IgD-negative memory B cell (primary cell): Measurements from ENCODE around the gene COPB2. TPM values are rescaled to one million over a fixed set of nuclear protein-coding genes. Genes with fewer than 3 reads are reported as not detected.
A peak's percentile ranks its signal among the peaks of the same experiment; 100 is the strongest.
"Not testable (repeated sequence)": the region's sequence is repeated elsewhere in the genome, so short reads cannot be mapped to it uniquely, and the experiment has no call there.

Experiments
- H3K27ac Mint-ChIP-seq, 3 donors: one replicate each; pipeline ENCODE4 v1.8.0; 2020 to 2022; ENCODE audit warnings: mild to moderate bottlenecking in 3 of 3, mixed read lengths in 3 of 3, moderate library complexity in 1 of 3
- H3K27me3 Mint-ChIP-seq: one replicate; pipeline ENCODE4 v1.8.0; 2021; ENCODE audit warnings: mixed read lengths
- H3K36me3 Mint-ChIP-seq: one replicate; pipeline ENCODE4 v1.8.0; 2020; ENCODE audit warnings: mild to moderate bottlenecking, mixed read lengths
- H3K4me1 Mint-ChIP-seq, 3 donors: one replicate each; pipeline ENCODE4 v1.8.0; 2020 to 2022; ENCODE audit warnings: mixed read lengths in 3 of 3, mild to moderate bottlenecking in 1 of 3
- H3K4me3 Mint-ChIP-seq, 4 donors: one replicate each; pipeline ENCODE4 v1.8.0; 2020 to 2022; ENCODE audit warnings: mild to moderate bottlenecking in 4 of 4, mixed read lengths in 4 of 4, moderate library complexity in 3 of 4
- H3K9me3 Mint-ChIP-seq, 3 donors: one replicate each; pipeline ENCODE4 v1.8.0; 2020 to 2021; ENCODE audit warnings: mixed read lengths in 3 of 3, mild to moderate bottlenecking in 1 of 3
- polyA plus RNA-seq: library from polyadenylated mRNA; unstranded; fragments of 300-500 nt; fragmentation: Illumina TruSeq; gene quantifications from one replicate; pipeline ENCODE4 v1.2.3, GENCODE V29; 2021

The COPB2 gene
- polyA plus RNA-seq, 1 donor from 2014 or later: 49.2 TPM

DNA sequence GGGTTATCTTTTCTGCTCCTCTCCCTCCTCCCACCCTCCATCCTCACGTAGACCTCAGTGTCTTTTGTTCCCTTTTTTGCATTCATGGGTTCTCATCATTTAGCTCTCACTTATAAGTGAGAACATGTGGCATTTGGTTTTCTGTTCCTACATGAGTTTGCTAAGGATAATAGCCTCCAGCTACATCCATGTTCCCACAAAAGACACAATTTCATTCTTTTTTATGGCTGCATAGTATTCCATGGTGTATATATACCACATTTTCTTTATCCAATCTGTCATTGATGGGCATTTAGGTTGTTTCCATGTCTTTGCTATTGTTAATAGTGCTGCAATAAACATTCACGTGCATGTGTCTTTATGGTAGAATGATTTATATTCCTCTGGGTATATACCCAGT lies 11.7 kb upstream of the COPB2 start:
- H3K27me3 Mint-ChIP-seq, H3K36me3 Mint-ChIP-seq, H3K4me1 Mint-ChIP-seq, H3K27ac Mint-ChIP-seq, H3K4me3 Mint-ChIP-seq: not testable (repeated sequence)
- peaks cover 4 to 19% (median 17%) of the 10 kb centered on the region in 3 donors for H3K9me3 Mint-ChIP-seq

DNA sequence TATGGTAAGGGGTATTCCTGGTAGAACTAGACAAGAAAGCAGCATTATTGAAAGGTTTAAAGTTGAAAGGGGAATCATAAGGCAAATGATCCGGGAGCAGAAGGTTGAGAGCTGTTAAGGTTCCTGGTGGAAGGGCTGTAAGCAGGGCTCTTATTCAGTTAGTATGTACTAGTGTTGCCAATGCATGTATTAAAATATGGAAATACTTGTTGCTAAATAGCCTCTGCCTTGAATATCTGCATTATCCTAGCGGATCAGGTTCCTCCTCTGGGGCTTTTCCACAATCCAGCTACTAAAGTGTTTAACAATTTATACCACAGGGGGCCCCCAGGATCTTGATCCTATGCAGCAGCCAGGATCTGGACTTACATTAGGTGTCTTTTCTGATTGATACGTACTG lies 7.3 kb upstream of the COPB2 start:
- H3K4me3 Mint-ChIP-seq: no peak overlapping the region
- H3K9me3 Mint-ChIP-seq: peaks cover 0 to 6% (median 3%) of the 10 kb centered on the region in 3 donors
- no peak overlapping the region for H3K27ac Mint-ChIP-seq
- peaks cover 0 to 4% (median under 1%) of the 10 kb centered on the region in 3 donors for H3K4me1 Mint-ChIP-seq
- peaks cover 5% of the 10 kb centered on the region for H3K36me3 Mint-ChIP-seq
- H3K27me3 Mint-ChIP-seq: no peaks in the 10 kb centered on the region

DNA sequence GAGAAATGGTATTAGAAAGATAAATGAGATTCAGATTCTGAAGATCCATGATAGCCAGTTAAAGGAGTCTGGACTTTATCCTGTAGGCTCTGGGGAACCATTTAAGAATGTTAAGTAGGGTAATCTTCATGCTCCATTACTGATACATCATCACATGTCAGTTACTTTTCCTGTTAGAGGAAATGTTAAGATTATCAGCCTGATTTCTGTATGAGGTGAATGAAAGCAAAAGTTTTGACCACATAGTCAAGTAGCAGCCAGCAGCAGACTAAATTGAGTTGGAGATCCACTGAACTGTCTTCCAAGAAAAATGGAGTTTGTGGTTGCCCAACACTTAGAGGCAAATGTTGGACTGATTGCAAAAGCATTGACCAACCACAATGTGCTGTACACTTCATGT lies 4.7 kb upstream of the COPB2 start:
- Mint-ChIP-seq H3K4me1 (peaks cover 10 to 20% (median 11%) of the 10 kb centered on the region in 3 donors), H3K4me3 (no peak overlapping the region), H3K36me3 (peaks cover 3% of the 10 kb centered on the region), H3K27me3 (no peaks in the 10 kb centered on the region), H3K27ac (peak overlapping the region in 1 of 3 donors; percentile 20), H3K9me3 (no peaks in the 10 kb centered on the region)

DNA sequence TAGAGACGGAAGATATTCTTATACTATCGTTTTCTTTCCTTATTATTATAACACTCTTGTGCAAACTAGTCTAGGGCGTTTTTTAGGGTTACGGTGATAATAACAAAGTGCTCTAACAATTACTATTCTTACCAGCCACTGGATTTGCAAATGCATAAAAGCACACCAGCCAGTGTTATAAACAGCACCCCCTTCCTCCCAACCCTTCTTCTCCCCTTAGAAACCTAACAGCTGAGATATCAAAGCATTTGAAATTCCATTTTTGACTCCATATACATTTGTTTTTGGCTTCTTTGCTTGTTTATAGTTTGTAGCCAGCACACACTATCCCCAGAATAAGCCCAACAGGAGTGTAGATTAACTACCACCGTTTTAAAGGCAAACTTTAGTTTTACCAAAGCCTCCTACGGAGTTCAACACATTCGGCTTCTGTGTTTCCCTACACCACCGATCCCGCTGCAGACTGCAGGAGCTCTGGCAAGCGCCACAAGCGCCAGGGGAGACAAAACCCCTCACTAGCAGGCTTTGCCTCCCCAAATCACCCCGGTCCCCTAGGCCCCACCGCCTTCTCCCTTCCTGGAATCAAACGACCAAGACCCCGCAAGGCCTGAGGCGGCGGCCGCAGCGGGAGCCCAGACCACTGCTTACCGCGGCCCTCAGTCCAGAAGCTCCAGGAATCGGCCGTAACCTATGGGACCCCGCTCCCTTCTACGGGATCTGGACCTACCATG lies 461 bp downstream of the COPB2 start:
- H3K36me3 Mint-ChIP-seq: peaks cover 4% of the 10 kb centered on the region
- H3K9me3 Mint-ChIP-seq: no peaks in the 10 kb centered on the region
- H3K4me3 Mint-ChIP-seq: peak overlapping the region; percentile 92 to 98 (median 97)
- H3K27me3 Mint-ChIP-seq: no peaks in the 10 kb centered on the region
- peaks cover 32 to 40% (median 36%) of the 10 kb centered on the region in 3 donors for H3K4me1 Mint-ChIP-seq
- peak overlapping the region; percentile 94 to 99 (median 99) for H3K27ac Mint-ChIP-seq

DNA sequence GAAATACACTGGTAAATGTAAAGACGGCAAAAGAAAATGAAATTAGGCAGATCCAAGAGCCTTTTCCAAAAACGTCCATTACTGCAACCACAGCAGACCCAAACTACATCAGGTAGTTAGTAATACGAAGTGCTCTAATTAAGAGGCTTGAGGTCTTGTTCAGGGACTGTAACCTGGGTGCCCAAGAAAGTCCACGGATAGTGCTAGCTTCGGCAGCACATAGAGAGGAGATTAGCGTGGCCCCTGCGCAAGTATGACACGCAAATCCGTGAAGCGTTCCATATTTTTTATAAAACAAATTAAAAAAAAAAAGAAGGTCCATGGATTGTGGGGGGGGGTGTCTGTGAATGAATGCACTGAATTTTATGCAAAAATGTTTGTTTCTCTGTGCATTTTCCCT lies 1.4 kb downstream of the COPB2 start:
- H3K4me3 Mint-ChIP-seq: peak overlapping the region; percentile 41 to 81 (median 61)
- no peaks in the 10 kb centered on the region for H3K9me3 Mint-ChIP-seq
- peaks cover 32 to 40% (median 36%) of the 10 kb centered on the region in 3 donors for H3K4me1 Mint-ChIP-seq
- peaks cover 4% of the 10 kb centered on the region for H3K36me3 Mint-ChIP-seq
- no peaks in the 10 kb centered on the region for H3K27me3 Mint-ChIP-seq
- H3K27ac Mint-ChIP-seq: no peak overlapping the region

DNA sequence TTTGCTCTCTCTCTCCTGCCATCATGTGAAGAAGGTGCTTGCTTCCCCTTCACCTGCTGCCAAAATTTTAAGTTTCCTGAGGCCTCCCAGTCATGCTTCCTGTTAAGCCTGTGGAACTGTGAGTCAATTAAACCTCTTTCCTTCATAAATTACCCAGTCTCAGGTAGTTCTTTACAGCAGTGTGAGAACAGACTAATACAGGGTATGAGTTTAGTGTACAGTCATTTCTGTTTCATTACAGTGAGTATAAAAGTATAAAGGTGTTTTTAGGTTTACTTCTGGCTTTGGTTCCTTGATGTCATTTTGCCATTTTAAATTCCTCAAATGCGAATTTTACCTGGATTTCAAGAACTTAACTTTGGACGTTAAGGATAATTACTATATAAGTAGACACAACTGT lies 7.2 kb downstream of the COPB2 start:
- peaks cover 8 to 27% (median 21%) of the 10 kb centered on the region in 3 donors for H3K4me1 Mint-ChIP-seq
- H3K27me3 Mint-ChIP-seq, H3K9me3 Mint-ChIP-seq, H3K4me3 Mint-ChIP-seq, H3K27ac Mint-ChIP-seq, H3K36me3 Mint-ChIP-seq: not testable (repeated sequence)

DNA sequence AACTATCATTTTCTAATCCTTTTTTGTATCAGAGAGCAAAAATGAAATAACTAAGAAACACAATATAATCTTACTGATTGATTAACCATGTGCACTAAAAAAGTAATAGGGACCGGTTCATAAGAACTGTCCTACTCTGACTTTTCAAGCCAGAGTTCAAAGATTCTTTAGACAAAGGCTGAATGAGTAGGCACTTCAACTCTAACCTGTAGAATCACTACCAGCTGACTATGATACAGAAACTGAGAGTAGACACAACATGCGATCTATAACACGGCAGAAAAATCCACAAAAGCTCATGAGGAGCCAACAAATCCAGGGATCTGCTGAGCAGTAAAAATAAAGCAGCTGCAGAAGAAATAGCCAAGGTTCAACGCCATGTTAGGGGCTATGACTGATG lies 8.9 kb downstream of the COPB2 start:
- H3K27ac Mint-ChIP-seq: no peak overlapping the region
- peaks cover 4 to 22% (median 9%) of the 10 kb centered on the region in 3 donors for H3K4me1 Mint-ChIP-seq
- no peak overlapping the region for H3K4me3 Mint-ChIP-seq
- peaks cover 2% of the 10 kb centered on the region for H3K36me3 Mint-ChIP-seq
- no peaks in the 10 kb centered on the region for H3K27me3 Mint-ChIP-seq
- no peaks in the 10 kb centered on the region for H3K9me3 Mint-ChIP-seq

DNA sequence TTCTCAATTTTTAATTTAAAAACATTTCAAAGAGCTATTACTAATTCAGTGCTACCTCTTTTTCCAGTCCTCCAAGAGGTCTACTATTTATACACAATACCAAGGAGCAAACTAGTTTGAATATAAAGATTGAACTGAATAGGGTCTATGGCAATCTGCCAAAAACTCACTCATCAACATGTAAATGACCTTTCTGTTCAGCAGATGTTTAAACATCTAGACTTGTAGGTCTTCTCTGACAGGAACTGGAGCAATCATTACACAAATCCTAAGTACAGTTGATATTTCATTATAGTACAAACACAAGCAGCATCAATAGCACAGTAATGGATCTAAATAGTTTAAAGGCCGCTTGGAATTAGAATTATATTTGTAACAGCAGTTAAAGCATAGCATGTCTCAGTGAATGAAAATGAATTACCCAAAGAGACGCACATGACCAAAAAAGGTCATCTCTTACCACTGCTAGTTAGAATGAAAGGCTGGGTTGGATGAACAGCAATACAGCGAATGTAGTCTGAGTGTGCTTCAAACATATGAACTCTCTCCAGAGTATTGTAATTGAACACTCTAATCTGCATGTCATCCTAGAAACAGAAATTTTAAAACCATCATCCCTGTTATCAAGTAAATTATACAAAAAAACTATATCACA lies 10.7 kb downstream of the COPB2 start:
- Mint-ChIP-seq H3K4me1 (peaks cover 4 to 22% (median 5%) of the 10 kb centered on the region in 3 donors), H3K9me3 (no peaks in the 10 kb centered on the region), H3K27ac (no peak overlapping the region), H3K36me3 (peaks cover 5% of the 10 kb centered on the region), H3K27me3 (no peaks in the 10 kb centered on the region), H3K4me3 (no peak overlapping the region)

DNA sequence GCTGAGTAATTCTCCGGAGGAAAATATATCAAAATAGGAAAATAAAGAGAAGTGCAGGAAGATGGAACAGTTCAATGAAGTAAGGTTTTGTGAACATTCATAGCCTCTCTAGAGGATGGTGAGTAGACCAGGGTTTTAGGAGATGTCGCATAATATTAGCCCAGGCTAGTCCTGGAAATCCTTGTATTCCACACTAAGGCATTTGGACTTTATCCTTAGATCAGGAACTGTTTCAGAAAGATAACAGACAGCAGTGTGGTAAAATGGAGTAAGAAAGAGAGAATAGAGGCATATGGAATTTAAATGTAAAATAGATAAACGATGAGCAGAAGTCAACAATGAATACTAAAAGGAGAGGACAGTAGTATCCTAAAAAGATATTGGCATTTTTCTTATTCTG lies 12.1 kb downstream of the COPB2 start:
- Mint-ChIP-seq H3K36me3 (peaks cover 5% of the 10 kb centered on the region), H3K27me3 (no peaks in the 10 kb centered on the region), H3K4me1 (peaks cover 4 to 18% (median 5%) of the 10 kb centered on the region in 3 donors), H3K4me3 (peak overlapping the region in 1 of 4 donors; percentile 1), H3K27ac (no peak overlapping the region), H3K9me3 (no peaks in the 10 kb centered on the region)

DNA sequence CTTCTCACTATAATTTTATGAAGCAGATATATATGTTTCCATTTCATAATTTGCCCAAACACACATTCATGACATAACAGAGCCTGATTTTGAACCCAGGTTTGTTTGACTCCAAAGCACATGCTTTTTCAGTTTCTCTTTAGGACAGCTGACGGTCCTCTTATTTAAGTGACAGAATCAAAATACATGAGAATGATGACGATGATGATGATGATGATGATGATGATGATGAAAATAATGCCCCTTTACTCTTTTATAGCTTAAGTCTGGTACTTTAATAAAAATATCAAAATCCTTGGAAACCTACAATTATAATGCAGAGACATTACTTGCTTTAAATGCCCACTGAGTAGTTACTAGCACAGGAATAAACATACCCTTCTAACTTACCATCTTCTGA lies 15.3 kb downstream of the COPB2 start:
- H3K27ac Mint-ChIP-seq: no peak overlapping the region
- H3K9me3 Mint-ChIP-seq: no peaks in the 10 kb centered on the region
- H3K4me3 Mint-ChIP-seq: no peak overlapping the region
- H3K27me3 Mint-ChIP-seq: no peaks in the 10 kb centered on the region
- H3K36me3 Mint-ChIP-seq: peaks cover 7% of the 10 kb centered on the region
- H3K4me1 Mint-ChIP-seq: peaks cover 0 to 6% (median 0%) of the 10 kb centered on the region in 3 donors

DNA sequence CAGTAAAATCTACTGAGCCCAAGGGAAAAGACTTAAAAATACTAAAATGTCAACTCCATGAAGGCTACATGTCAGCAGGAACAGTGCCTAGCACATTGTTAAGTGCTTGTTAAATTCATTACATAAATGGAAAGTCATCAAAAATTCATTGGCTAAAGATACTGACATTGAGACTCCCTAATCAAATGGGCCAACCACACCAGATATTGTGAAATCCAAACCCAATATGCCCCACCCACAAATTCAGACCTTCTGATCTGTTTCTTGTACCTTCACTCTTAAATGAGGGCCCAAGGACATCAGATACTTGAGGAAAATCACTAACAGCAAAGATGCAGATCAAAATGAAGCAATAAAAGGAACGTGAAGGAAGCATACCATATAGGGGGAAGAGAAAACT lies 24.9 kb downstream of the COPB2 start:
- H3K4me1 Mint-ChIP-seq: no peaks in the 10 kb centered on the region
- no peak overlapping the region for H3K27ac Mint-ChIP-seq
- peaks cover 13% of the 10 kb centered on the region for H3K36me3 Mint-ChIP-seq
- H3K27me3 Mint-ChIP-seq: no peaks in the 10 kb centered on the region
- H3K4me3 Mint-ChIP-seq: no peak overlapping the region
- H3K9me3 Mint-ChIP-seq: no peaks in the 10 kb centered on the region

DNA sequence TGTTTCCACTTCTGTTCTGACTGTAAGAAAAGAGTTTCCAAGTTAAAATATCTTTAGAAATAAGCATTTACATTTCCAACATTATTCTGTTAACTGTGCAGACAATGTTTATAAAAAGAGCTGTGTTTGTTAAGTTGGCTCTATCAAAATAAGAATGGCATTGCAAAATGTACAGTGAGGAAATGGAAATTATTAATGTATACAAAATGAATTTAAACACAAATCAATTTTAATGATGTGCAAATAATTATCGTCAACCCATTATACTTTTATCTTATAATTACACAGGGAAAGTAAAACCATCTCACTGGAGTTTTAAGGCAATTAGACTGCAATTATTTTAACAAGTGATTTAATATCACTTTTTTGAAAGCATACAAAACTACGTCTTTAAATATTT lies 28.2 kb downstream of the COPB2 start:
- H3K27ac Mint-ChIP-seq: no peak overlapping the region
- no peak overlapping the region for H3K4me3 Mint-ChIP-seq
- no peaks in the 10 kb centered on the region for H3K9me3 Mint-ChIP-seq
- H3K4me1 Mint-ChIP-seq: peaks cover 0 to 4% (median 0%) of the 10 kb centered on the region in 3 donors
- no peaks in the 10 kb centered on the region for H3K27me3 Mint-ChIP-seq
- peaks cover 13% of the 10 kb centered on the region for H3K36me3 Mint-ChIP-seq

DNA sequence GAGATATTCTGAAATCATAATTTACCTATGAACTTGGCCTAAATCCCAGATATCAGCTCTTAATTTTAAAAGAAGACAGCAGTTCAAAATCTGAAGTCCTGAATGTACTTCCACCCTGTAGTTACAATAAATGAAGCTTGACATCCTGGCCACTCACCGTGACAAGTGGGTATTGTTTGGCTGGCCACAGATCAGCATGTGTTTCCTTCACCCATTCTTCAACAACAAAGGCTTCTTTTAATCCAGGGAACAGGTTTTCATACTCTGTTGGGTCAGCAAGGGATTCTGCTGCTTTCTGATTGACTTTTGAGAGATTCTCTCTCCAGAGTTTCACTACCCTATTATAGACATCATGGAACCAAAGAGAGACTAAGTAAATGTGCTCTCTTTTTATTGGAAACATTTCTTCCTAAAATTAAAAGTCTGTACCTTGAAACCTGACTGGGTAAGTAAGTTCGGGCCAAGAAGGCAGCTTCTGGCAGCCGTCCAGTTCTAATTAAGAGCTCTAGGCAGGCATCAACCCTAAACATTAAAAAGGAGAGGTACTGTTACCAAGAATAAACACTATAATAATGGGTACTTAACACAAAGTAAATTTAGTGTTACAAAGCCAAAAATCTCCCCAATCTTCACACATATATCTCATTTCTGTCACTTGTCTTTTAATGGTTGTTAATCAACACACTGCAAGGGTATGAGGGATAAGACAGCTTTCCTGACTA lies 30.4 kb downstream of the COPB2 start:
- H3K27me3 Mint-ChIP-seq: no peaks in the 10 kb centered on the region
- H3K4me3 Mint-ChIP-seq: no peak overlapping the region
- H3K36me3 Mint-ChIP-seq: peaks cover 7% of the 10 kb centered on the region
- H3K4me1 Mint-ChIP-seq: peaks cover 0 to 4% (median 0%) of the 10 kb centered on the region in 3 donors
- H3K9me3 Mint-ChIP-seq: no peaks in the 10 kb centered on the region
- H3K27ac Mint-ChIP-seq: peak overlapping the region in 2 of 3 donors; percentile 17 to 18

DNA sequence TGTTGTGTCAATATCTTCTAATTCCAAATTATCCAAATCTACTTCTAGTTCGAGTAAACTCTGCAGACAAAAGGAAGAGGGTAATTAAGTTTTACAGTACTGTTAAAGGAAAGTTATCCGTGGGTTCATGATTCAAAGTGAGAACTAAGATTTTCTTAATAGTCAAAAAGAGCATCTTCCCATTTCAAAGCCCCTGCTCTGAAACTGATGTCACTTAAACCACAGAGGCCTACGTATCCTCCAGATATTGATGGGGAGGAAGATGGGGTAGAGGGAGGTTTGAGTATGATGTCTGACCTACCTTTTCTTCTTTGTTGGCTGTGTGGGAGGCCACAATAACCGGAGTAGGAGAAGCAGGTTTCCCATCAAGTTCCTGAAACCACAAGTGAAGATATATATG lies 31.5 kb downstream of the COPB2 start:
- no peaks in the 10 kb centered on the region for H3K27me3 Mint-ChIP-seq
- peak overlapping the region in 1 of 3 donors; percentile 18 for H3K27ac Mint-ChIP-seq

DNA sequence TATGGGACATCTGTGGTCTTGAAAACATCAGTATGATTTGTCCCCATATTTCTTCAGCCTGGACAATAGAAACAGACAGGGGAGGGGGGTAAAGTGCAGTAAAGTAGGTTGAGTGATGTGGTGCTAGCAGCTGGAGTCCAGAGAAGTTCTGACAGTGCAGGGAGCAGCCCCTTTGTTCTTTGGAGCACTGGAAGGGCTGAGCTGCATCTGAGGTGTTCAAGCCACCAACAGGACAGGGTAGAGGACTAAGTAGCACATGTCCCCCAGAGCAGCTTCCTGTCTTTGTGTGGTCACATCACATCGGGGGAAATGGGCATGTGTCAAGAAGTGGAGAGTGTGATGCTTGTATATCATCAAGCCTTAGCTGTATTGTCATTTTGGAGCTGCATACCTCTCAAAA lies 33.6 kb downstream of the COPB2 start:
- H3K9me3 Mint-ChIP-seq: no peaks in the 10 kb centered on the region
- H3K27me3 Mint-ChIP-seq: no peaks in the 10 kb centered on the region
- H3K36me3 Mint-ChIP-seq: peaks cover 5% of the 10 kb centered on the region

More for the DNA sequence above, 31.5 kb downstream of the COPB2 start:
- Mint-ChIP-seq H3K36me3 (peaks cover 7% of the 10 kb centered on the region), H3K9me3 (no peaks in the 10 kb centered on the region), H3K4me3 (no peak overlapping the region), H3K4me1 (peaks cover 0 to 4% (median 0%) of the 10 kb centered on the region in 3 donors)

More for the DNA sequence above, 33.6 kb downstream of the COPB2 start:
- Mint-ChIP-seq H3K27ac (peak overlapping the region in 2 of 3 donors; percentile 68 to 69), H3K4me1 (peaks cover 0 to 4% (median 0%) of the 10 kb centered on the region in 3 donors), H3K4me3 (no peak overlapping the region)
